ENCODE results near the gene RFX7.
A peak's percentile ranks its signal among the peaks of the same experiment; 100 is the strongest.

The RFX7 gene

GRCh38 chr15:56245871-56246814, 2.5 kb upstream of the RFX7 start (continued):
- TF ChIP-seq OSR2 (tag by site-specific recombination; IDR thresholded peaks at IDR 0.05) (0 out of 2 replicates have a peak, but pooled peaks have one; percentile 41), ZNF621 (tag by site-specific recombination; IDR thresholded peaks at IDR 0.05) (no peak), BCL11A (tag by site-specific recombination; IDR thresholded peaks at IDR 0.05; ENCODE audit: low read depth) (no peak), ZNF521 (tag by site-specific recombination; IDR thresholded peaks at IDR 0.05) (no peak), ZNF433 (tag by site-specific recombination; IDR thresholded peaks at IDR 0.05; ENCODE audit: low read depth) (no peak), ZNF776 (tag by site-specific recombination; IDR thresholded peaks at IDR 0.05; ENCODE audit: borderline replicate concordance) (no peak), ZNF501 (tag by site-specific recombination; IDR thresholded peaks at IDR 0.05) (peak; percentile 69; the same call in 1 of the 2 replicates), ZNF843 (tag by site-specific recombination; IDR thresholded peaks at IDR 0.05) (no peak), ZBTB8A (tag by site-specific recombination; IDR thresholded peaks at IDR 0.05) (peak; percentile 39)

GRCh38 chr15:56244811-56245576, 1.3 kb upstream of the RFX7 start:
- no peaks in the 10 kb centered on the region for H3K36me3 ChIP-seq (ENCODE audit: control insufficient read depth in 2 of 2, insufficient read depth in 1 of 2, low read length in 2 of 2)
- CTCF ChIA-PET = interaction anchor here (0.5 to 2.5 kb wide), 19 partner anchors 10 to 1269 kb away, joined by 3 to 19 read pairs (median 3); no protein-coding TSS in a partner anchor
- POLR2A ChIA-PET = interaction anchor here (0.6 kb wide), 1 partner anchor 120 kb away, joined by 4 read pairs; no protein-coding TSS in a partner anchor
- H3K9me3 ChIP-seq (ENCODE audit: control insufficient read depth, insufficient read depth, low read depth, low read length) = no peaks in the 10 kb centered on the region
- peak overlapping the region; percentile 81 for H3K27ac ChIP-seq (ENCODE audit: extremely low read depth, low read depth, low read length)
- peaks cover 6% of the 10 kb centered on the region; the same call in 1 of the 2 replicates for H3K4me1 ChIP-seq (ENCODE audit: control insufficient read depth, insufficient read depth, low read length)
- no peak overlapping the region for H3K4me3 ChIP-seq (ENCODE audit: low read depth, low read length)
- TF ChIP-seq ZNF341 (tag by site-specific recombination; IDR thresholded peaks at IDR 0.05; ENCODE audit: low read depth) (peak; percentile 88), ZNF184 (tag by site-specific recombination; IDR thresholded peaks at IDR 0.05) (no peak), SP7 (tag by site-specific recombination; IDR thresholded peaks at IDR 0.05) (no peak), SCRT2 (tag by site-specific recombination; IDR thresholded peaks at IDR 0.05) (peak; percentile 50), BCL11B (tag by site-specific recombination; IDR thresholded peaks at IDR 0.05; ENCODE audit: low read depth) (no peak), ZFHX2 (tag by site-specific recombination; conservative IDR thresholded peaks at IDR 0.05) (peak; percentile 22; the same call in 1 of the 2 replicates)

- Histone ChIP-seq H3K36me3 (ENCODE audit: control insufficient read depth in 2 of 2, insufficient read depth in 1 of 2, low read length in 2 of 2) (no peaks in the 10 kb centered on the region), H3K4me1 (ENCODE audit: control insufficient read depth, insufficient read depth, low read length) (peaks cover 6% of the 10 kb centered on the region; the same call in 1 of the 2 replicates), H3K4me3 (ENCODE audit: low read depth, low read length) (peak overlapping the region; percentile 74), H3K27ac (ENCODE audit: extremely low read depth, low read depth, low read length) (peak overlapping the region; percentile 92), H3K9me3 (ENCODE audit: control insufficient read depth, insufficient read depth, low read depth, low read length) (no peaks in the 10 kb centered on the region)
- ChIA-PET POLR2A (interaction anchor here (0.6 kb wide), 1 partner anchor 120 kb away, joined by 4 read pairs; no protein-coding TSS in a partner anchor), CTCF (interaction anchor here (0.6 to 2.5 kb wide), 6 partner anchors 11 to 227 kb away, joined by 3 to 19 read pairs (median 6); no protein-coding TSS in a partner anchor)
- no peak for TF ChIP-seq ZNF292 (tag by site-specific recombination; IDR thresholded peaks at IDR 0.05; ENCODE audit: borderline replicate concordance, low read depth)
- TF ChIP-seq CTCF (tag by site-specific recombination; IDR thresholded peaks at IDR 0.05) = no peak
- TF ChIP-seq ZFHX2 (tag by site-specific recombination; conservative IDR thresholded peaks at IDR 0.05) = no peak
- no peak for TF ChIP-seq ZNF776 (tag by site-specific recombination; IDR thresholded peaks at IDR 0.05; ENCODE audit: borderline replicate concordance)
- no peak for TF ChIP-seq ZNF266 (tag by site-specific recombination; IDR thresholded peaks at IDR 0.05; ENCODE audit: low read depth)
- peak; percentile 66 for TF ChIP-seq PATZ1 (tag by site-specific recombination; IDR thresholded peaks at IDR 0.05)
- no peak for TF ChIP-seq ZNF692 (tag by site-specific recombination; IDR thresholded peaks at IDR 0.05)
- peak; percentile 49 for TF ChIP-seq ZBTB26 (tag by site-specific recombination; optimal IDR thresholded peaks at IDR 0.05)
- TF ChIP-seq HOXD13 (CRISPR knock-in tag; IDR thresholded peaks at IDR 0.05; ENCODE audit: borderline replicate concordance) = no peak
These were observed 545 bp upstream of the RFX7 start for GRCh38 chr15:56244038-56244810.

All from HEK293 (cell line).